ENCODE data around the gene TEX50. TPM values are rescaled to one million over a fixed set of nuclear protein-coding genes. Genes with fewer than 3 reads are reported as not detected.

The TEX50 gene
- total and polyA plus RNA-seq, 2 experiments from 2014 or later = not detected

GRCh38 chr1:173596097-173596825 is 38.9 kb upstream of the TEX50 start:
- H3K27ac Mint-ChIP-seq = no peak overlapping the region
- Histone ChIP-seq H3K9me2 (ENCODE audit: insufficient read depth) (no peaks in the 10 kb centered on the region), H3F3A (replicated peaks; ENCODE audit: low read depth) (no peaks in the 10 kb centered on the region), H3K27ac (ENCODE audit: low read depth) (no peak overlapping the region), H3K79me2 (replicated peaks; ENCODE audit: insufficient read depth) (no peaks in the 10 kb centered on the region), H3K4me3 (no peak overlapping the region), H4K20me1 (replicated peaks; ENCODE audit: insufficient read depth) (no peaks in the 10 kb centered on the region), H3K36me3 (ENCODE audit: insufficient read depth) (no peaks in the 10 kb centered on the region), H3K27me3 (ENCODE audit: insufficient read depth) (no peaks in the 10 kb centered on the region), H3K4me1 (ENCODE audit: insufficient read depth) (no peaks in the 10 kb centered on the region), H3K4me2 (no peak overlapping the region), H2AFZ (no peak overlapping the region)
- H3K4me3 Mint-ChIP-seq = no peak overlapping the region
- DNase-seq (ENCODE audit: low spot score) (no peak), ATAC-seq (no peak)
- H3K9me3 Mint-ChIP-seq = no peaks in the 10 kb centered on the region
- TF ChIP-seq NANOG (IDR thresholded peaks at IDR 0.05; ENCODE audit: borderline replicate concordance) (no peak), STAT1 (IDR thresholded peaks at IDR 0.05; ENCODE audit: unreplicated experiment) (no peak), ZNF114 (CRISPR knock-in tag; IDR thresholded peaks at IDR 0.05) (no peak), ZNF462 (CRISPR knock-in tag; IDR thresholded peaks at IDR 0.05) (no peak), JUNB (IDR thresholded peaks at IDR 0.05; ENCODE audit: unreplicated experiment) (no peak), POLR2AphosphoS5 (IDR thresholded peaks at IDR 0.05; ENCODE audit: low read depth) (no peak), EZH2 (IDR thresholded peaks at IDR 0.05; ENCODE audit: low read depth, unreplicated experiment) (no peak), CTCF (conservative IDR thresholded peaks at IDR 0.05; ENCODE audit: low read depth in 2 of 2) (no peak), REST (IDR thresholded peaks at IDR 0.05; ENCODE audit: unreplicated experiment) (no peak), ETS1 (IDR thresholded peaks at IDR 0.05) (no peak), EZH2phosphoT487 (IDR thresholded peaks at IDR 0.05; ENCODE audit: unreplicated experiment) (no peak), CREB1 (CRISPR knock-in tag; IDR thresholded peaks at IDR 0.05; ENCODE audit: low read depth) (no peak), ZNF331 (CRISPR knock-in tag; IDR thresholded peaks at IDR 0.05; ENCODE audit: low read depth) (no peak)
- H3K27me3 Mint-ChIP-seq (ENCODE audit: insufficient read depth, low read depth, poor library complexity) = peaks cover 2% of the 10 kb centered on the region
- H3K4me1 Mint-ChIP-seq = no peaks in the 10 kb centered on the region
- no peaks in the 10 kb centered on the region for H3K36me3 Mint-ChIP-seq (ENCODE audit: low read depth)
